Myometrial cell (primary cell): ENCODE measurements around the gene CACNA1H. TPM values are rescaled to one million over a fixed set of nuclear protein-coding genes. Genes with fewer than 3 reads are reported as not detected.

Source experiments
- total RNA-seq: library from RNA; depleted of rRNA; stranded (reverse); fragments of >200 nt; gene quantifications from 2 replicates; pipeline ENCODE4 v1.2.3, GENCODE V29; 2015

Gene CACNA1H
- total RNA-seq, result 8.7 and 9.2 TPM in 2 replicates

GRCh38 chr16:1152651-1153259 lies at the start of gene CACNA1H:
TSS of gene CACNA1H (plus strand) at chr16:1153106. CDS start at chr16:1153738, 632 bp downstream.

GRCh38 chr16:1225051-1225451 lies 72.1 kb downstream of the CACNA1H start, which contains the start of gene TPSG1:
TSS of gene TPSG1 (minus strand) at chr16:1225268. CDS start at chr16:1225252, 16 bp downstream.

GRCh38 chr16:1230084-1230470 lies 77.2 kb downstream of the CACNA1H start, which contains the start of gene TPSB2:
TSS of gene TPSB2 (minus strand) at chr16:1230184. CDS start at chr16:1229951, 233 bp downstream.

GRCh38 chr16:1240436-1240835 lies 87.5 kb downstream of the CACNA1H start, which contains the start of gene TPSAB1:
TSS of gene TPSAB1 (plus strand) at chr16:1240705. CDS start at chr16:1240939, 234 bp downstream.

GRCh38 chr16:1255276-1256122 lies 102.6 kb downstream of the CACNA1H start, which contains the start of gene TPSD1:
TSS of gene TPSD1 (plus strand) at chr16:1256069. CDS start at chr16:1256281, 212 bp downstream.

Other genes starting within 250 kb of the CACNA1H start
- 21.6 and 22.5 TPM in 2 replicates for gene LMF1, start 182.1 kb upstream of the CACNA1H start, total RNA-seq
- under 0.01 TPM in 1 of 2 replicates, not detected in the other for gene SOX8, start 171.3 kb upstream of the CACNA1H start, total RNA-seq
- gene SSTR5, start 80.4 kb upstream of the CACNA1H start, total RNA-seq, result not detected in 2 replicates
- not detected in 2 replicates for gene C1QTNF8, start 56.9 kb upstream of the CACNA1H start, total RNA-seq
- not detected in 2 replicates for gene TPSG1, start 72.2 kb downstream of the CACNA1H start, total RNA-seq
- not detected in 2 replicates for gene TPSB2, start 77.1 kb downstream of the CACNA1H start, total RNA-seq
- gene TPSAB1, start 87.6 kb downstream of the CACNA1H start, total RNA-seq, result not detected in 2 replicates
- not detected in 2 replicates for gene TPSD1, start 103.0 kb downstream of the CACNA1H start, total RNA-seq
- gene UBE2I, start 156.5 kb downstream of the CACNA1H start, total RNA-seq, result 69.6 and 90.8 TPM in 2 replicates
- 0.53 and 1.4 TPM in 2 replicates for gene BAIAP3, start 180.5 kb downstream of the CACNA1H start, total RNA-seq
- 111 and 113 TPM in 2 replicates for gene TSR3, start 198.8 kb downstream of the CACNA1H start, total RNA-seq
- 34.7 and 62.6 TPM in 2 replicates for gene GNPTG, start 198.8 kb downstream of the CACNA1H start, total RNA-seq